HG03095 (cell line): ENCODE measurements around the gene ERMN.

Source experiments
- ATAC-seq: cut with Tn5 transposase; IDR thresholded peaks from one replicate; pipeline ENCODE4 v1.9.1; 2021; ENCODE audit warnings: moderate library complexity; ENCODE audit not compliant: unreplicated experiment

ERMN gene

GRCh38 chr2:157333304-157334047, 7.9 kb upstream of the ERMN start:
- ATAC-seq = no peak

- ATAC-seq = no peak
Observed at GRCh38 chr2:157329524-157329923, 3.9 kb upstream of the ERMN start.

DNA sequence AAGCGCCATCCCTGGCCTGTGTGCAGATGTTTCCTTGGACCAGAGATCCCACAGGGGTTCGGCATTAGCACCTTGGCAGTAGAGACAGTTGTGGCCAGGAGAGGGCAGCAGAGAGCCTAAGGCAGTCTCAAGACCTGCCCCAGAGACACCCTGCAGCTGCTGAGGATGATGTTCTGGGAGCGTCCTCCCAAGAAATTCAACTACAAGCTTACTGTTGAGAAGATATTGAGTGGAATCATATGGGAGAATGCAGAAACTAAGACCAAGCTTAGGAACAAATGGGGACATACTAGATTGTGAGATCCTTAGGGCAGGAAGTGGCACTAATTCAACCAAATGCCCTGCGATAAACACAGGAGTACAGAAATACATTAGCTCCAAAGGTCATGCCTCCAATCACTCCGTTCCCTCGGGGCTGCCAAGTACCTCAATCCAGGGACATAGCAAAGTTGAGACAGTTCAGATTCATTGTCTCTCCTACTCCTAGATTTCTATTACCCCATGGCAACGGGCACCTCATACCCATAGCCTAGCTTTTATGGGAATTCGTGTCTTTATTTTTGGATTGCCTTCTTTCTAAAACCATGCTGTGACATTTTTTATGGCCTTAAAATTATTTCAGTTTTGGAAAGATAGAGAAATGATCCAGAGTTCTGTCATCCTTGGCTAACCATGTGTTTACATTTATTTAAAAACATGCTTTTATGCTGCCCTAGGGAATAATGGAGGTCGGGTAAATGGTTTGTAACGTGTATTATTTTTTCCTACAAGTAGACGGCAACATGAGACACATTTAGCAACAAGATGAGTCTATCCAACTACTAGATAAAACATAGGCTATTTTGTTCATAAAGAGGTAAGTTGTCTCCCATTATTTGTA, 2.2 kb upstream of the ERMN start:
- ATAC-seq = peak; percentile 97

GRCh38 chr2:157327200-157327599, 1.6 kb upstream of the ERMN start:
- ATAC-seq = peak; percentile 22

DNA sequence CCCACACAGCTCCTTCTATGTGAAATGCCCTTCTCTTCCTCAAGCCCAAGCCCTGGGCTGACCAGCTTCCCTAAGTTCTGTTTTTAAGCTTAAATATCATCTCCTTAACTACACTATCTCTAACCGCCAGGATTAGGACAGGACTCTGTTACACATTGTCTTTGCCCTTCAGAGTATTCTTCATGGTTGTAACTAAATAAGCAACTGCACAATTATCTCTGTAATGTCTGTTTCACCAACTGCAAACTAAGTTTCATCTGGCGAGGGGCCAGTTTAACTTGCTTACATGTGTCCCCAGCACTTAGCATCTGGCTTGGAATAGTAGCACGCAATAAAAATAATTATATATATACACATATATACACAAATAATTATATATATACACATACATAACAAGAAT, 1.1 kb upstream of the ERMN start:
- no peak for ATAC-seq

GRCh38 chr2:157324331-157324843, 1.2 kb downstream of the ERMN start:
- ATAC-seq = no peak

DNA sequence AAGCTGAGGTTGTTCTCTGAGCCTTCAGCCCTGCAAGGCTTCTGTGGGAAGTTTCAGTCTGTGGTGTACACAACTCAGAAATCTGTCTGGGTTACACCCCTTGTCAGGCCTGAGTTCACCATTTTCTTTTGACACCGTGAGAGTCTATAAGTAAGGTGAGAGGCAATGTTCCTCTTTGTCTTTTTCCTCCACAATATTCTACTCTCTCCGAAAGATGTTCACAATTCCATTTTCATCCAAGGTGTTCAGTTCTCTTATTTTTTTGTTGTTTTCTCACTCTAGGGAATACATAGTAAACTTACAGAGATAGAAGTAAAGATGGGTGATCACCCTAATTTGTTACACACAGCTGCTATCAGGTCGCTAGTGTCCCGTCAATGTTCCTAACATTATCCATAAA, 3.2 kb downstream of the ERMN start:
- ATAC-seq = no peak

- ATAC-seq = no peak
Observed at GRCh38 chr2:157321466-157321865, 4.2 kb downstream of the ERMN start.

DNA sequence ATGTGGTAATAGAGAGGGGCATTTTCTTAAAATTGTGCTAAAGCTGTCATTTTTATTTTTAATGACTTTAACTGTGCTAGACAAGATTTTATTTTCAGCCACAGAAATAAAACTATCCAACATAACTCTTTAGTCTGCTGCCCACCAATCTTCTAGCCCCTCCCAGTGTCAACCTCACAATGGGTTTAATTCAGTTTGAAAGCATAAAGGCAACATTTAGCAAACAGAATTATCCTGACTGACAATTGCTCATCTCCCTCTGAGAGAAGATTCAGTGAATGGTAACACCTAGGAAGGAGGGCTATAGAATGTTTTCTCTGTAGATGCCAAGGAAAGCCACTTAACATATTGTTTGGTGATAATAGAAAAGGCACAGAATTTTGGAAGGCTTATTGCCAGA, 5.2 kb downstream of the ERMN start:
- no peak for ATAC-seq

GRCh38 chr2:157319795-157320194, 5.8 kb downstream of the ERMN start:
- ATAC-seq = no peak

- no peak for ATAC-seq
Observed at GRCh38 chr2:157318884-157319283, 6.7 kb downstream of the ERMN start.

GRCh38 chr2:157315901-157316300, 9.7 kb downstream of the ERMN start:
- ATAC-seq = no peak

- ATAC-seq = peak; percentile 40
Observed at GRCh38 chr2:157312866-157313486, 12.6 kb downstream of the ERMN start.

- no peak for ATAC-seq
Observed at GRCh38 chr2:157311706-157312105, 13.9 kb downstream of the ERMN start.

DNA sequence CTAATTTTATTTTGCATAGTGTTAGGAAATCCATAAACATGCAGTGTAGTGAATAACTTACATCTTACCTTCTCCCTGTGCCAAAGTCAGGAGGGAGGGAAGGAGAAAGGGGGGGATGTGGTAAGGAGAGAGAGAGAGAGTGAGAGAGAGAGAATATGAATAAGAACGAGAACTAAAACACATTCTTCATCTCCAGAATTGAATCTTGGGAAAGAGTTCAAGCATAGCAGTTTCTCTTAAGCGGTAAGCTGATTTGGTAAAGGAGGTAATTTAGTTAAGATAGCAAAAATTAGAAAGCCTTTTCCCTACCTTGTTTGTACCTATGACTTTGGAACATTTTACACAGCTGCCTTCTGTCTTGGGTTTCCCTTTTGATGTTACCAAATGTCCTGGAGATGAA, 15.7 kb downstream of the ERMN start:
- no peak for ATAC-seq

GRCh38 chr2:157307021-157307420, 18.6 kb downstream of the ERMN start:
- ATAC-seq = no peak

DNA sequence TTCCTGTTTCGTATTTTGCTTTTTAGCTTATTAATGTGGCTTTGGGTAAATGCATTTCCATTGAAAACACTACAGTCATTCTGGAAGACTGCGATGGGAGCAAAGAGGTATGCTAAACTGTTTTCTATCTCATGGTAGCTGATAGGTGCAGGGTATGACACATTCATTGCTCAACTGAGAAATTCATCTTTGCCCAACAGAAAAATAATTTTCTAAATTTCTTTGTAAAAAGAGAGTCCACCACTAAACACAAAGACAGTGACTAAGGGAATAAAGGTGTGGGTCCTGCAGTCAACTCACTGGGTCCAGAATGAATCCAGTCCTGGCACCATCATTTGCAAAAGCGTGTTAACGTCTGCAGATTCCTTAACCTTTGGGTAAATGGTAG, 19.9 kb downstream of the ERMN start:
- ATAC-seq = no peak

GRCh38 chr2:157304811-157305722, 20.6 kb downstream of the ERMN start:
- ATAC-seq = no peak

DNA sequence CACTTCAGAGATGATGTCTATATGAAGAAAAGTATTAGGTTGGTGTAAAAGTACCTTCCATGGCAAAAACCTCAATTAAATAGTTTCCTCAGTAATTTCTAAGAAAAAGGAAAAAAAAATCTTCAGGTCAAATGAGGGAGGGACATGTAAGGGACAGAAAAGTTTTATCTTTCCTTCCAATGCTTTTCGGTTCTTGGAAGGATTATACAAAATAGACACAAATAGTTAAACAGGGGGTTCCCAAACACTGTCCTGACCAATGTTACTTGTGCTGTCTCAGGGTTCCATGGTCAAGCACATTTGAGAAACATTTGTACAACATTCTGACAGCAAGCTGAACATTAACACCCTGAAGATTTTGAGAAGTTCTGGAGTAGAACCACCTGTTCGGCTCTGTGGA, 22.0 kb downstream of the ERMN start:
- ATAC-seq = no peak

GRCh38 chr2:157302492-157303099, 23.0 kb downstream of the ERMN start:
- ATAC-seq = peak; percentile 73
